NCI-H82 treated with DMSO at 0.1 percent for 48 hours (cell line): Measurements from ENCODE around the gene GIN1.
A peak's percentile ranks its signal among the peaks of the same experiment; 100 is the strongest.
"Not testable (repeated sequence)": the region's sequence is repeated elsewhere in the genome, so short reads cannot be mapped to it uniquely, and the experiment has no call there.

Experiments used
- DNase-seq: peaks from one replicate; lab custom pipeline; 2025; ENCODE audit not compliant: unreplicated experiment; lab: John Stamatoyannopoulos, UW

Gene GIN1

GRCh38 chr5:103110403-103110802 is 9.5 kb downstream of the GIN1 start:
- DNase-seq, result no peak

GRCh38 chr5:103109277-103109676 is 10.7 kb downstream of the GIN1 start:
- DNase-seq, result no peak

DNA sequence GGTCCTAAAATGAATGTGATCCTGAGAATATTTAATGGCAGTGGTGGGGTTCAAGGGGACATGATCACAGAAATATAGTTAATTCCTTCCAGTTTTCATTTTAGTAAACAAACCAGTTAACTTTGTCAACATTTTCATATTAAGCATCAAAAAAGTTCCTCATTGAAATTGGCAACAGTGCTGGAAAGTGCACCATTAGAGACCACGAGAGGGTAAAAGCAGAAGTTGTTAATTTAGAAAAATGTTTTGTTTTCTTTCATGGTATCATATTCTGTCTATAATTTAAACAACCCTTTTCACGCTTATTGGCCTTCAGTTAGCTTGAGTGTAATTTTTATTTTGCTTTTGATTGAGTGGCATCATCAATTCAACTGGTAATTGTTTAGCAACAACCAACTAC is 11.9 kb downstream of the GIN1 start:
- DNase-seq, result no peak

- DNase-seq, result no peak
Measured at GRCh38 chr5:103102234-103102633, 17.7 kb downstream of the GIN1 start.

GRCh38 chr5:103101079-103101750 is 18.7 kb downstream of the GIN1 start:
- no peak for DNase-seq

GRCh38 chr5:103098993-103099392 is 20.9 kb downstream of the GIN1 start:
- DNase-seq, result no peak

DNA sequence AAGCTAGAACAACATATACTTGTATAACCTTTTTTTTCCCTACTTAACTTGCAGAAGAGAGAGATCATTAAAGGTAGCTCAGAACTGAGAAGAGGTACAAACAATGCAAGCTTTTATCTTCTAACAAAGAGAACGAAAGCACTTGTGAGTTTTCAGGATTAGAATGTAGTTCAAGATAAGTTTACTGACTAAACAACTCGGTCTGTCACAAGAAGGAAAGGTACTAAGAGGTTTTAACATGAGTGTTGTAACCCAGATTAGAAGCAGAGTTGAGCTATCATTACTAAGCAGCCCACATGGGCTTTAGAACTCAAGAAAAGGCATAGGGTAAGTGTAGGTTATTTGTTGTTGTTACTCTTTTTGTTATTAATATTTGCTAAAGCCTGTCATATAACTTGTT is 25.2 kb downstream of the GIN1 start:
- no peak for DNase-seq

DNA sequence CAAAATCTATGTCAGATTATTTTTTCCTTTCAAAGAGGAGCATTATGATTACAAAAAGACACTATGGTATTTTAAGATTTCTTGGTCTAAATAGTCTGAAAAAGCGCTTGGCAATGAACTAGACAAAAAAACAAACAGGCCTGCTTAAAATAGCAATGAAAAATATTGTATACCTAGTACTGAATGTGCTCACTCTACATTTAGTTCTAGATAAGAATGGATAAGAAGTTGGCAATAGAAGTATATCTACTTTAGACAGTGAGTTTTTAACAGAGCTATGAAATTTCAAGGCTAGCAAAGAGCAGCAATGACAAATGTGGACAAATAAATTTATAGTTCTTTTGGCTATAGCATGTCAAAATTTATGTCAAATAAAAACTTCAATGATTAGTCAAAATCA is 26.2 kb downstream of the GIN1 start:
- no peak for DNase-seq

DNA sequence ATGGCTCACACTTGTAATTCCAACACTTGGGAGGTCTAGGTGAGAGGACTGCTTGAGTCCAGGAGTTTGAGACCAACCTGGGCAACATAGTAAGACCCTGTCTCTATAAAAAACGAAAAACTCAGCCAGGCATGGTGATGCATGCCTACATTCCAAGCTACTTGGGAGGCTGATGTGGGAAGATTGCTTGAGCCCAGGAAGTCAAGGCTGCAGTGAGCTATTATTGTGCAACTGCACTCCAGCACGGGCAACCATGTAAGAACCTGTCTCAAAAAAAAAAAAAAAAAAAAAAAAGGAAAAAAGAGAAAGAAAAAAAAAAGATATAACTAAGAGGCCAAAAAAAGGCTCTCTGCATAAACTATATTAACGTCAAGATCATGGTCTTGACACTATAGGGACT is 27.3 kb downstream of the GIN1 start:
- DNase-seq, result no peak

DNA sequence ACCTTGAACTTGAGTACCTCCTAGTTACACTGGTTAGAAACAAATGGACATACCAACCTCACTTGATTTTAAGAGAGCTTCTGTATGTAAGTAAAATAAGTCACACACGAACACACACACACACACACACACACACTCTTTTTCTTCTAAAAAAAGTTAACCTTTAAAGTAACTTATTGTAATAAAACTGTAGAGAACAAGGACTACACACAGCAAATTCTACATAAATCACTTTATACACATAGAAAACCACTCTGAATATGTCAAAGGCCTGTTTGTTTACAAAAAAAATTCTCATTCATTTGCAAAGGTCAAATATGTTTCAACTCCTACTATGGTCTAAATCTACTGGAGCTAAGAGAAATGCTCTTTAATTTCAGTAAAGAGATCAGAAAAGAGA is 29.1 kb downstream of the GIN1 start:
- DNase-seq, result no peak

DNA sequence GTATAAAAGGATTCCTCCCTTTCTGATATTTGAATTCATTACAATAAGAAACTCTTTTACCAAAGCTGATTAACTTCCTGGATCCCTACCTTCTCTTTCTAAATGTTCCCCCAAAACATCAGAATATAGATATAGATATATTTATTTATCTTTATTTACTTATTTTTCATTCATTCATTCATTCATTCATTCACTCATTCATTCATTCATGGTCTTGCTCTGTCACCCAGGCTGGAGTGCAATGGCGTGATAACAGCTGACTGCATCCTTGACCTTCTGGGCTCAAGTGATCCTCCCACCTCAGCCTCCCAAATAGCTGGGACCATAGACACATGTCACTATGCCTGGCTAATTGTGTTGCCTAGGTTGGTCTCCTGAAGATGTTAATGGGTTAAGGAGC is 30.7 kb downstream of the GIN1 start:
- no peak for DNase-seq

- DNase-seq, result no peak
Measured at GRCh38 chr5:103086547-103086946, 33.4 kb downstream of the GIN1 start.

- no peak for DNase-seq
Measured at GRCh38 chr5:103079796-103080195, 40.1 kb downstream of the GIN1 start.

DNA sequence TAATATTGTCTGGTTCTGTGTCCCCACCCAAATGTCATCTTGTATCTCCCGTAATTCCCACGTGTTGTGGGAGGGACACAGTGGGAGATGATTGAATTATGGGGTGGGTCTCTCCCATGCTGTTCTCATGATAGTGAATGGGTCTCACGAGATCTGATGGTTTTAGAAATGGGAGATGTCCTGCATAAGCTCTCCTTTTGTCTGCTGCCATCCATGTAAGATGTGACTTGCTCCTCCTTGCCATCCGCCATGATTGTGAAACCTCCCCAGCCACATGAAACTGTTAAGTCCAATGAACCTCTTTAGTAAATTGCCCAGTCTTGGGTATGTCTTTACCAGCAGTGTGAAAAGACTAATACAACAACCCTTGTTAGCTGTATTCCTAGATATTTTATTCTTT is 44.5 kb downstream of the GIN1 start:
- no peak for DNase-seq

DNA sequence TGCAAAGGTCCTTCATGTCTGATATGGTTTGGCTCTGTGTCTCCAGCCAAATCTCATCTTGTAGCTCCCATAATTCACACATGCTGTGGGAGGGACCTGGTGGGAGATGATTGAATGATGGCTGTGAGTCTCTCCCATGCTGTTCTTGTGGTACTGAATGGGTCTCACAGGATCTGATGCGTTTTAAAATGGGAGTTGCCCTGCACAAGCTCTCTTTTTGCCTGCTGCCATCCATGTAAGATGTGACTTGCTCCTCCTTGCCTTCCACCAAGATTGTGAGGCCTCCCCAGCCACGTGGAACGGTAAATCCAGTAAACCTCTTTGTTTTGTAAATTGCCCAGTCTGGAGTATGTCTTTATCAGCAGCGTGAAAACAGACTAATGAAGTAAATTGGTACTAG is 46.4 kb downstream of the GIN1 start:
- DNase-seq, result not testable (repeated sequence)

DNA sequence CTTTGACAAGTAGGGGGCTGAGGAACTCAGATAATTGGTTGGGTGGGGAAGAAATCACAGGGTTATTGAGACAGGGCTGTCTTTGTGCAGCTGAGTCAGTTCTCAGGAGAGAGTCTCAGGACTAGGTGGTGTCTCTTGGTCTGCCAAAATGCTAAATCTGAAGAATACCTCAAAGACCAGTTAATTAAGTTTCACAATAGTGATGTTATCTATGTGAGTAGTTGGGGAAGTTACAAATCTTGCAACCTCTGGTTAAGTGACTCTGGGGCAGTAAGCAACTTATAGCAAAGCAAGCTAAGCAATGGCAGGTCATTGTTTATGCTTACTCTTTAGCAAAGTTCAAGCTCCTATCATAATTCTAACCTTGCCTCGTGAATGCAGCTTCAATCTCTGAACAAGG is 53.6 kb downstream of the GIN1 start:
- no peak for DNase-seq

GRCh38 chr5:103060424-103060954 is 59.4 kb downstream of the GIN1 start:
- DNase-seq, result no peak

DNA sequence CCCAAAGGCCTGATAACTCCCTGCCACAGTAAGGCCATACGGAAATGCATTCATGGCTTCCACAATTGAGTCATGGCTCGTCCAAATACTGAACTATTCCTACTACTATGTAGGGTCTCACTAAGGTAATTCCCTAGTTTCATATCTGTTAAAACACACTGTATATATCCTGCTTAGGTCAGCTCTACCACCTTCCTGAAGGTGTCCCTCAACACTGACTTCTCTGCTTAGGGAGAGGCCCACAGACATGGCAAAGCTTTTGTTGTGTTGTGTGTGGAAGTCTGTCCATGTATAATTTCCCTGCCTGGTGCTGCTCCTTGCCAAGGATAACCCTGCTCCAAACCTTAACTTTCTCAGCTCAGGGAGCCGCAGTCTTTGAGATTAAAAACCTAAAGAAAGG is 60.4 kb downstream of the GIN1 start:
- DNase-seq, result no peak

- no peak for DNase-seq
Measured at GRCh38 chr5:103057208-103058130, 62.5 kb downstream of the GIN1 start.

- DNase-seq, result not testable (repeated sequence)
Measured at GRCh38 chr5:103046706-103047105, 73.2 kb downstream of the GIN1 start.

GRCh38 chr5:103041071-103041676 is 78.8 kb downstream of the GIN1 start:
- peak; percentile 12 for DNase-seq
